ENCODE results near the gene ARHGEF3. TPM values are rescaled to one million over a fixed set of nuclear protein-coding genes. Genes with fewer than 3 reads are reported as not detected.
"Not testable (repeated sequence)": the region's sequence is repeated elsewhere in the genome, so short reads cannot be mapped to it uniquely, and the experiment has no call there.

Gene ARHGEF3
- total RNA-seq, 3 donors from 2014 or later (not counting 1 experiment from before 2014, with no cell fraction given): 112 to 211 (median 135) TPM

DNA sequence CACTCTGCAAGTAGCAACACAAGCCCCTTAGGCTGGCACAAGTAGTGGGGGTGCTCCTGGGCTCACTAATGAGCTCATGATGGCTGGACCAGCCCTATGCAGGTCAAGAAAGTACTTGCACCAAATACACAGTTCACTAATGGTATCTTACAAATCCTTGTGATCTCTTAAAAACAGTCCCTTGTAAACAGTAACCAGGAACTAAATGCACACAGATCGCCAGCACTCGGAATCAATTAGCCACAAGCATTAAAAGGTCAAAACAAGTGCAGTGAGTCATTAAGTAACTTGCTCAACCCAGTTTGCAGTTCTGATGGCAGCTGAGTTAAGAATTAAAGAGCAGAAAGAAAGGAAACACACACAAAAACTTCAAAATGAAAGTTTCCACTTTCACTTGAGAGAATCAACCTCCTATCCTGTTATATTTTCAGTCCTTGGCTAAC is 43.2 kb downstream of the ARHGEF3 start:
- peaks cover 7% of the 10 kb centered on the region for H3K36me3 Mint-ChIP-seq
- Histone ChIP-seq H3K27me3 (ENCODE audit: control insufficient read depth, insufficient read depth, low read length) (no peaks in the 10 kb centered on the region), H3K9me3 (ENCODE audit: control insufficient read depth, insufficient read depth, low read length) (no peaks in the 10 kb centered on the region), H3K36me3 (ENCODE audit: control insufficient read depth, insufficient read depth, low read length) (peaks cover 17% of the 10 kb centered on the region), H3K4me1 (ENCODE audit: control insufficient read depth, insufficient read depth, low read length) (peaks cover 76% of the 10 kb centered on the region), H3K4me3 (ENCODE audit: low read length) (no peak overlapping the region), H3K27ac (ENCODE audit: low read length) (peak overlapping the region; percentile 67)
- peak overlapping the region; percentile 99 to 100 for H3K27ac Mint-ChIP-seq
- WGBS (ENCODE audit: insufficient coverage): 0% methylated on average over 2 of the region's 2 CpGs
- DNase-seq: peak in 1 of 2 donors; percentile 49
- no peaks in the 10 kb centered on the region for H3K27me3 Mint-ChIP-seq (ENCODE audit: low read depth in 2 of 2)
- peak; percentile 66 to 79 (median 74) for ATAC-seq
- TF ChIP-seq, protein P1, sequence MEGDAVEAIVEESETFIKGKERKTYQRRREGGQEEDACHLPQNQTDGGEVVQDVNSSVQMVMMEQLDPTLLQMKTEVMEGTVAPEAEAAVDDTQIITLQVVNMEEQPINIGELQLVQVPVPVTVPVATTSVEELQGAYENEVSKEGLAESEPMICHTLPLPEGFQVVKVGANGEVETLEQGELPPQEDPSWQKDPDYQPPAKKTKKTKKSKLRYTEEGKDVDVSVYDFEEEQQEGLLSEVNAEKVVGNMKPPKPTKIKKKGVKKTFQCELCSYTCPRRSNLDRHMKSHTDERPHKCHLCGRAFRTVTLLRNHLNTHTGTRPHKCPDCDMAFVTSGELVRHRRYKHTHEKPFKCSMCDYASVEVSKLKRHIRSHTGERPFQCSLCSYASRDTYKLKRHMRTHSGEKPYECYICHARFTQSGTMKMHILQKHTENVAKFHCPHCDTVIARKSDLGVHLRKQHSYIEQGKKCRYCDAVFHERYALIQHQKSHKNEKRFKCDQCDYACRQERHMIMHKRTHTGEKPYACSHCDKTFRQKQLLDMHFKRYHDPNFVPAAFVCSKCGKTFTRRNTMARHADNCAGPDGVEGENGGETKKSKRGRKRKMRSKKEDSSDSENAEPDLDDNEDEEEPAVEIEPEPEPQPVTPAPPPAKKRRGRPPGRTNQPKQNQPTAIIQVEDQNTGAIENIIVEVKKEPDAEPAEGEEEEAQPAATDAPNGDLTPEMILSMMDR (IDR thresholded peaks at IDR 0.05): no peak
- intact Hi-C loops (cut with micrococcal nuclease): loop anchor here (1.0 kb wide), 2 partner anchors 32 to 38 kb away; no protein-coding TSS in a partner anchor
- peak overlapping the region; percentile 65 for H3K4me3 Mint-ChIP-seq
- peaks cover 82 to 87% of the 10 kb centered on the region in 2 donors for H3K4me1 Mint-ChIP-seq
- H3K9me3 Mint-ChIP-seq: no peaks in the 10 kb centered on the region

GRCh38 chr3:56758042-56758441 is 43.7 kb downstream of the ARHGEF3 start:
- not testable (repeated sequence) for H3K4me3 Mint-ChIP-seq

DNA sequence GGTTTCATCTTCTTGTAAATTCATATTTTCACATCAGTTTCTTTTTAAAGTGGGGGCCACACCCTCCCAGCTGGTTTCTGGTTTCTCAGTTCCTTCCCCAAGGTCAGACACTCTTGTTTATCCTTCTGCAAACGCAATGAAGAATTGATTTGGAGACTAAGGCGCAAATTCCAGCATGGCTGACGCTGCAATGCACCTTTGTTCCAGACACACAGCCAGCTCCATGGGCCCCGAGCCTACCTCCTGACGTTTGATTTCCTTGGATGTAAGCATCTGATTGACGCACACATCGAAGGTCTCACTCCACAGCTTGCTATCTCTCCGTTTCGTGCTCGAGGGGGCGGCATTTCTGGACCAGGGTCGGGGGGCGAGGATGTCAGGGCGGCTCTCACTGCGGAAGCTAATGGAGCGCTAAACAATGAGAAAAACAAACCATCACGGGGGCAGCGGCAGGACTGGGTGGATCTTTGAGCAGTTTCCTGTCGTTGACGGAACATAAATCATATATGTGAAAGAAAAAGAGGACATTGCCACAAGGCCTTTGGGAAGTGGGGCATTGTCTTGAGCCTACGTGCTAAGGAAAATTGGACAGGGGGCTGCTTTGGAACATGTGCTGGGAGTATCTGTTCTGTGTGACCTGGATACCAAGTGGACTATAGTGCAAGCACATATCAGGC is 46.9 kb downstream of the ARHGEF3 start:
- Mint-ChIP-seq H3K27me3 (ENCODE audit: low read depth in 2 of 2) (no peaks in the 10 kb centered on the region), H3K36me3 (peaks cover 30% of the 10 kb centered on the region), H3K27ac (peak overlapping the region; percentile 99 to 100), H3K4me1 (peaks cover 76 to 79% of the 10 kb centered on the region in 2 donors), H3K9me3 (no peaks in the 10 kb centered on the region), H3K4me3 (peak overlapping the region; percentile 99)
- TF ChIP-seq, protein P1 (IDR thresholded peaks at IDR 0.05): no peak
- WGBS (ENCODE audit: insufficient coverage): 4% methylated on average over 21 of the region's 21 CpGs
- H3K27me3 ChIP-seq (ENCODE audit: control insufficient read depth, insufficient read depth, low read length): no peaks in the 10 kb centered on the region
- H3K36me3 ChIP-seq (ENCODE audit: control insufficient read depth, insufficient read depth, low read length): peaks cover 35% of the 10 kb centered on the region
- H3K9me3 ChIP-seq (ENCODE audit: control insufficient read depth, insufficient read depth, low read length): no peaks in the 10 kb centered on the region
- intact Hi-C loops (cut with micrococcal nuclease): loop anchor here (2.0 kb wide), 1 partner anchor 60 kb away; no protein-coding TSS in a partner anchor
- peaks cover 79% of the 10 kb centered on the region for H3K4me1 ChIP-seq (ENCODE audit: control insufficient read depth, insufficient read depth, low read length)
- ATAC-seq (peak; percentile 32 to 60 (median 34)), DNase-seq (peak; percentile 51 to 62)
- H3K4me3 ChIP-seq (ENCODE audit: low read length): peak overlapping the region; percentile 56
- H3K27ac ChIP-seq (ENCODE audit: low read length): peak overlapping the region; percentile 89

More at GRCh38 chr3:56758042-56758441, 43.7 kb downstream of the ARHGEF3 start:
- H3K27me3 Mint-ChIP-seq (ENCODE audit: low read depth in 2 of 2); H3K27me3 ChIP-seq (ENCODE audit: control insufficient read depth, insufficient read depth, low read length); ATAC-seq; DNase-seq; H3K9me3 ChIP-seq (ENCODE audit: control insufficient read depth, insufficient read depth, low read length); H3K9me3 Mint-ChIP-seq; H3K4me3 ChIP-seq (ENCODE audit: low read length): not testable (repeated sequence)
- H3K36me3 Mint-ChIP-seq: peaks cover 10% of the 10 kb centered on the region
- WGBS (ENCODE audit: insufficient coverage): 91% methylated on average over 9 of the region's 11 CpGs
- H3K27ac ChIP-seq (ENCODE audit: low read length): peak overlapping the region; percentile 67
- peaks cover 16% of the 10 kb centered on the region for H3K36me3 ChIP-seq (ENCODE audit: control insufficient read depth, insufficient read depth, low read length)
- H3K4me1 Mint-ChIP-seq: peaks cover 84 to 88% of the 10 kb centered on the region in 2 donors
- peaks cover 76% of the 10 kb centered on the region for H3K4me1 ChIP-seq (ENCODE audit: control insufficient read depth, insufficient read depth, low read length)
- H3K27ac Mint-ChIP-seq: peak overlapping the region; percentile 99 to 100
- intact Hi-C loops (cut with micrococcal nuclease): loop anchor here (1.0 kb wide), 2 partner anchors 32 to 38 kb away; no protein-coding TSS in a partner anchor

DNA sequence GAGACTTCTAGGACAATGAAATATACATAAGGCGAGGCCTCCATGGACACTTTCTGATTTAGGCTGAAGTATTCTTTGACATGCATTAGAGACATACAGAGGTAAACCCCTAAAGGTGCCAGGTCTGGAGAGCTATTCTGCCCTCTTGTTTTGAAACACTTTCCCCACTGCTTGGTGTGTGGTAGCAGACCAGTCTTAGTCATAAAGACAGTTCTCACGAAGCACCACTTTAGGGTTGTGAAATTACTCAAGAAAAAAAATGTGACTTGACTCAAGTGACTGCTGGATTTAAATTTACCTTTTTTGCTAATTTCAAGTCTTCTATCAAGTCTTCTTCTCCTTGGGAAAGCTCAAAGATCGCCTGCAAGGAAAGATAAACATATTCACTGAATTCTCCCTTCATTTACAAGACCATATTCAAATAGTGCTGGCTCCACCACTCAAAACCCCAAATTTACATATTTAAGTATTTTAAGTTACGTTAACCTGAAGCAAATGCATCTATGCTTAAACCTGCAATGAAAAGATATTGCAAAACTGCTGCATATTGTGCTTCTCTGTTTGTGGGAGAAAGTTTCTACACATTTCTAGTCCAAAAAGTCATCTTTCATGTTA is 48.4 kb downstream of the ARHGEF3 start:
- no peaks in the 10 kb centered on the region for H3K27me3 ChIP-seq (ENCODE audit: control insufficient read depth, insufficient read depth, low read length)
- H3K4me3 Mint-ChIP-seq: peak overlapping the region; percentile 99
- peaks cover 45% of the 10 kb centered on the region for H3K36me3 Mint-ChIP-seq
- H3K36me3 ChIP-seq (ENCODE audit: control insufficient read depth, insufficient read depth, low read length): peaks cover 47% of the 10 kb centered on the region
- no peak overlapping the region for H3K4me3 ChIP-seq (ENCODE audit: low read length)
- H3K27me3 Mint-ChIP-seq (ENCODE audit: low read depth in 2 of 2): no peaks in the 10 kb centered on the region
- H3K27ac Mint-ChIP-seq: peak overlapping the region; percentile 99 to 100
- peak; percentile 78 to 94 (median 87) for ATAC-seq
- H3K27ac ChIP-seq (ENCODE audit: low read length): peak overlapping the region; percentile 89
- no peaks in the 10 kb centered on the region for H3K9me3 ChIP-seq (ENCODE audit: control insufficient read depth, insufficient read depth, low read length)
- 48% methylated on average over 4 of the region's 4 CpGs for WGBS (ENCODE audit: insufficient coverage)
- H3K9me3 Mint-ChIP-seq: no peaks in the 10 kb centered on the region
- TF ChIP-seq, protein P1 (IDR thresholded peaks at IDR 0.05): no peak
- peak; percentile 41 for DNase-seq
- H3K4me1 Mint-ChIP-seq: peaks cover 69 to 80% of the 10 kb centered on the region in 2 donors
- intact Hi-C loops (cut with micrococcal nuclease): loop anchor here (1.0 kb wide), 3 partner anchors 18 to 43 kb away; no protein-coding TSS in a partner anchor
- H3K4me1 ChIP-seq (ENCODE audit: control insufficient read depth, insufficient read depth, low read length): peaks cover 67% of the 10 kb centered on the region

All from natural killer cell (primary cell).